Measurements from ENCODE around the gene DIS3L2. TPM values are rescaled to one million over a fixed set of nuclear protein-coding genes. Genes with fewer than 3 reads are reported as not detected.
A peak's percentile ranks its signal among the peaks of the same experiment; 100 is the strongest.

Gene DIS3L2
- total RNA-seq, 1 donor = 30.7 TPM

DNA sequence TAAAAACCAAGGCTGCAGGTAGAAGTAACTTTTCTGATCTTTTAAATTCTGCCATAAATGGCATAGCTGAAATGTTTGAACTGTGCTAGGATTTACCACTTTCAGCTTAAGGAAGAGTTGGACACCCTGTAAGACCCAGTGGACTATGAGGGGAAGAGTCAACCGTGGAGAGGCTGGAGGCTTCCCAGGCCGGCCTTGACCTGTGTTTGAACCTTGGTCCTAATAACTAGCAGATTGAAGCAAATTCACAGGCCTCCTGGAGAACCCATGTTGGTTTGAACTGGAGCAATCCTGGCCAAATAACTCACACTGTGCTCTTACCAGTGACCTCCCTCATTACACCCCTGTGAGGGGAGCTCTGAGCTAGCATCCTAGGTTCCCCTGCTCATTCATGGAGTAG is 329.8 kb downstream of the DIS3L2 start:
- H3K4me3 ChIP-seq (ENCODE audit: low read depth, low read length) = no peak overlapping the region
- DNase-seq (ENCODE audit: low read depth) = no peak
- TF ChIP-seq CTCF (IDR thresholded peaks at IDR 0.05; ENCODE audit: insufficient read depth, low read depth, low read length) = no peak

DNA sequence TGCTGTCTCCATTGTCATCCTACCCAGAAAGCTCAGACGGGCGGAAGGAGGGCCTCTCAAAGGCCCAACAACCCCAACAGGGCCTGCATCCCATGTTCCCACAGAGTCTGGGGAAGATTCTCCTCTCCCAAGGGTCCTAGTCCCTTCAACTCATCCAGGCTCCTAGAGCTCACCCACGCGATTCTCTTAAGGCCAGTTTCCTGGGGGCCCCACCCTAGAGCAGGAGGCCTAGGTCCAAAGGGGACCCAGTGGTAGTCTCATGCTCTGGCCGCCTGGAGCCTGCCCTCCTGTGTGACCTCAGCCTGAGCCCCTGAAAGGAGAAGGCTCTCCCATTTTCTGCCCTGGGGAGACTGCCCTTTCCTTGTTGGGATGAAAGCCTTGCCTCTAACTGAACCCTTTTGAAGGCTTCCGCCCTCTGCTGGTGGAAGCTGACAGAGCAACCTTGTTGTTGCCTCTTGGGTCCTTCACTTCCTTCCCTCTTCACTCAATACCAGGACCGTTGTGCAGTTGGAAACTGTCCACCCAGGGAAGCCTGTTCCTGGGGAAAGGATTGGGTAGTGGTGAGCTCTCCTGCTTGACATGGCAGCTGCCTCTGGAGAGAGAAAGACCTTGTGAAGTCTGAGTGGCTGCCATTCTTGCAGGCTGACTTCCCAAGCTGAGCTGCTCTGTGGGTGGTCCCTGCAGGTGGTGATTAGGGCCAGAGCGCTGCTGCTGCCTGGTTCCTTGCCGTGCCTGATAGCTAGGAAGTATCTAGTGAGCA is 331.1 kb downstream of the DIS3L2 start:
- DNase-seq (ENCODE audit: low read depth) = peak; percentile 58
- TF ChIP-seq CTCF (IDR thresholded peaks at IDR 0.05; ENCODE audit: insufficient read depth, low read depth, low read length) = peak; percentile 82
- no peak overlapping the region for H3K4me3 ChIP-seq (ENCODE audit: low read depth, low read length)

DNA sequence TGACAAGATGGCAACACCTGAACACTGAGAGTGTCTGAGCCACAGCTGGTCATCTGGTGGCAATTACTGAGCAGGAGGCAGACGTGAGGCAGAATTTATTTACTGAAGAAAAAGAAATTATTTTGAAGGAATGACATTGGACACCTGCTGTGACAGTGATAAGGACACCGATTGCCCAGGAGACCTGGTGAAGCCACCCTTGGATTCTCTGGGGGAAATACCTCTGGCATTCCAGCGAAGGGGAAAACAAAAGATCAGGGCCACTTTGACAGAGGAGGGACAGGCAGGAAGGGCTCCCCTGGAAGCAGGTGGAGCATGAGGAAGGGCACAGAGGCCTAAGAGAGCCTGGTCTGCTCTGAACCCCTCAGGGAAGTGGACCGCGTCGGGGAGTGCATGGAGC is 331.7 kb downstream of the DIS3L2 start:
- DNase-seq (ENCODE audit: low read depth) = no peak
- no peak overlapping the region for H3K4me3 ChIP-seq (ENCODE audit: low read depth, low read length)
- TF ChIP-seq CTCF (IDR thresholded peaks at IDR 0.05; ENCODE audit: insufficient read depth, low read depth, low read length) = no peak

GRCh38 chr2:232295971-232296370 is 334.5 kb downstream of the DIS3L2 start:
- H3K4me3 ChIP-seq (ENCODE audit: low read depth, low read length) = no peak overlapping the region
- DNase-seq (ENCODE audit: low read depth) = no peak
- no peak for TF ChIP-seq CTCF (IDR thresholded peaks at IDR 0.05; ENCODE audit: insufficient read depth, low read depth, low read length)

- no peak overlapping the region for H3K4me3 ChIP-seq (ENCODE audit: low read depth, low read length)
- TF ChIP-seq CTCF (IDR thresholded peaks at IDR 0.05; ENCODE audit: insufficient read depth, low read depth, low read length) = no peak
- DNase-seq (ENCODE audit: low read depth) = no peak
These were observed 335.4 kb downstream of the DIS3L2 start for GRCh38 chr2:232296776-232297525.

GRCh38 chr2:232299084-232299483 is 337.6 kb downstream of the DIS3L2 start:
- no peak for DNase-seq (ENCODE audit: low read depth)
- TF ChIP-seq CTCF (IDR thresholded peaks at IDR 0.05; ENCODE audit: insufficient read depth, low read depth, low read length) = no peak
- no peak overlapping the region for H3K4me3 ChIP-seq (ENCODE audit: low read depth, low read length)

All from fibroblast of villous mesenchyme (primary cell).